ENCODE measurements around the gene ISOC2. TPM values are rescaled to one million over a fixed set of nuclear protein-coding genes. Genes with fewer than 3 reads are reported as not detected.
A peak's percentile ranks its signal among the peaks of the same experiment; 100 is the strongest.
"Not testable (repeated sequence)": the region's sequence is repeated elsewhere in the genome, so short reads cannot be mapped to it uniquely, and the experiment has no call there.

The ISOC2 gene
- total RNA-seq, 1 donor from 2014 or later = 196 TPM

DNA sequence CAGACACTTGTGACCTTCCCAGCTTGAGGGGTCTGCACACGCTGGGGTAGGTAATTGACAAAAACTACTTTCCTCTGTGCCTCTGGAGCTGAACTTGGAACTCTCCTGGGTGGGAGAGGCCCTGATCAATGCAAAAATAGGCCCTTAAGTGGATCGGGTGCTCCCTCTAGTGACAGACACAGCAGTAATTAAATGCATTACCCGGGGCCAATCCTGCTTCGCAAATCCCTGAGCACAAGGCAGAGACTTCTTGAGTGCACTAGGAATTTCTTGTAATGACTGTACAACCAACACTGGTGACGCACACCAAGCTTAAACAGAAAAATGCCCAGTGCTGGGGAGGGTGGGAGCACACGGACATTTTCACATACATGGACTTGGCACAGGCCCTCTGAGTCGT, 43.3 kb downstream of the ISOC2 start:
- DNase-seq (ENCODE audit: low read depth) = peak; percentile 77

DNA sequence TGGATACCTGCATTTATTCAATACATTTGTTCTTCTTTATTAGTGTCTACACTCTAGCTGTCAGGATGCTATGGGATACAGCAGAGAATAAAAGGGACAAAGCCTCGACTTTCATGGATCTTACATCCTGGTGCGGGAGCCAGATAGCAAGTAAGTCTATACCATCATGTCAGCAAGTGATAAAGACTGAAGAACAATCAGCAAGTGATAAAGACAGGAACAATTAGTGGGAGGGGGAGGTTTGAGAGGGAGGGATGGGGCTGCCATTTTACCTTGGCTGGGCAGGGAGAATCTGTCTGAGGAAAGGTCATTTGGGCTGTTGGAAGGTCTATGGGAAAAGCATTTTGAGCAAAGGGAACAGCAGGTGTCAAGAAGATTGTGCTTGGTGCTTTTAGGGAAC, 51.3 kb downstream of the ISOC2 start:
- DNase-seq (ENCODE audit: low read depth) = no peak

DNA sequence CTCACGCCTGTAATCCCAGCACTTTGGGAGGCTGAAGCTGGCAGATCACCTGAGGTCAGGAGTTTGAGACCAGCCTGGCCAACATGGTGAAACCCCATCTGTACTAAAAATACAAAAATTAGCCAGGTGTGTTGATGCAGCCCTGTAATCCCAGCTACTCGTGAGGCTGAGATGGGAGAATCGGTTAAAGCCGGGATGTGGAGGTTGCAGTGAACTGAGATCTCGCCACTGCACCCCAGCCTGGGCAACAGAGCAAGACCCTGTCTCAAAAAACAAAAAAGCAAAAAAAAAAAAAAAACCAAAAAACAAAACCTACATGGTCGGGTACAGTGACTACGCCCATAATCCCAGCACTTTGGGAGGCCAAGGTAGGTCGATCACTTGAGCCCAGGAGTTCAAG, 52.3 kb downstream of the ISOC2 start:
- not testable (repeated sequence) for DNase-seq (ENCODE audit: low read depth)

DNA sequence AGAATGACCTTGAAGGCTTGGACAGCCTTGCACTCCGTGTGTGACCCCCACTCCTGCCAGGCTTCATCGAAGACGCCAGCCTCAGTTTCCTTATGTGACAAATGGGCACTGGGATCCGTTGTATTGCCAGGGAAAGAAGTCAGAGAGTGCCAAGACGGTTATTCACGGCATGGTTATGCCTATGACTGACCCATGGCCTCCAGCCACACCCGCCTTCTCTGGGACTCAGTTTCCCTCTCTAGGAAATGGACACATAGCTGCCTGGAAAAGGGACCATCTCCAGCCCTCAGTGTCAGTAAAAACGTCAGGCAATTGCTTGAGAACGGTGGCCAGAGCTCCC, 52.9 kb downstream of the ISOC2 start:
- no peak for DNase-seq (ENCODE audit: low read depth)

DNA sequence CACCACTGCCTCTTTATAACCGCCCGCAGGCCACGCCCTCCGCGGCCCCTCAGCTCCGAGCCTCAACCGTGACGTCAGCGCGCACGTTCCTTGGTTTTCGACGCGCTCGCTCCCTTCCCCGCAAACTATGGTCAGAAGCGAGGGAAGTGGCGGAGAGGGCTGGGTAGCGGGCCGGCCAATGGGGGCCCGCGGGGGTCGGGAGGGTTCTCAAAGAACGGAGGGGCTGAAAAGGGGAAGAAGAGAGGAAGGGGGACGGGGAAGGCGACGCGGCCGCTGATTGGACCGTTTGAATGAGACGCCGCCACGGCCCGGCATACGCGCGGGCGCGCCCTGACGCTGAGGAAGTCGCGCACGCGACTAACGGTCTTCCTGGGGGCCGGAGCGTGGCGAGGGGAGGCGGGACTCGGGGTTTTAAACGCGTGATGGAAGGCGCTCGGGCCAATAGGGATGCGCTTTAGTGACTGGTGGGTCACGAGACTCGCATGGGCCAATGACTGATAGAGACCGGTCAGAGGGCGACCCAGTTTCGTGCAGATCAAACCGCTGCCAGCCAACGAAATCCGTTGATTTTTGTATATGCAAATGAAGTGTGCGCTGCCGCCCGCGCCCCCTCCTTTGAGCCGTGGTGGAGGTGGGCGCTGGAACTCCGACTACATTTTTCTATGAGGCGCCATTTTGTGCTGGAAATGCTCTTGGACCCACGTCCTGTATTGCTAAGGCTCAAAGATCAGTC, 53.5 kb downstream of the ISOC2 start:
- DNase-seq (ENCODE audit: low read depth) = peak; percentile 100

DNA sequence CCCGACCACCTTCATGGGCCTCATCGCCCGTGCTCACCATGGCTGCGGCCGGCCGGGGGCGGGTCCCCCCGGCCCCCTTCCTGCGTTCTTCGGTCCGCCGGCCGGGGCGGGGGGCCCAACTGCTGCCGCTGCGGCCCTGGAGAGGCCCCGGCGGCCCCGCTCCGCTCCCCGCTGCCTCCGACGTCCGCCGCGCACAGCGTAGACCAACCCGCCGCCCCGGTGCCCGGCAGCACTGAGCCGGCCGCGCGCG, 54.0 kb downstream of the ISOC2 start, which contains the start of gene UBE2S:
Gene UBE2S (minus strand): TSS at position 239 of the 250 bp plus-strand sequence. CDS start 199 bp downstream, at position 40.
- DNase-seq (ENCODE audit: low read depth) = not testable (repeated sequence)

DNA sequence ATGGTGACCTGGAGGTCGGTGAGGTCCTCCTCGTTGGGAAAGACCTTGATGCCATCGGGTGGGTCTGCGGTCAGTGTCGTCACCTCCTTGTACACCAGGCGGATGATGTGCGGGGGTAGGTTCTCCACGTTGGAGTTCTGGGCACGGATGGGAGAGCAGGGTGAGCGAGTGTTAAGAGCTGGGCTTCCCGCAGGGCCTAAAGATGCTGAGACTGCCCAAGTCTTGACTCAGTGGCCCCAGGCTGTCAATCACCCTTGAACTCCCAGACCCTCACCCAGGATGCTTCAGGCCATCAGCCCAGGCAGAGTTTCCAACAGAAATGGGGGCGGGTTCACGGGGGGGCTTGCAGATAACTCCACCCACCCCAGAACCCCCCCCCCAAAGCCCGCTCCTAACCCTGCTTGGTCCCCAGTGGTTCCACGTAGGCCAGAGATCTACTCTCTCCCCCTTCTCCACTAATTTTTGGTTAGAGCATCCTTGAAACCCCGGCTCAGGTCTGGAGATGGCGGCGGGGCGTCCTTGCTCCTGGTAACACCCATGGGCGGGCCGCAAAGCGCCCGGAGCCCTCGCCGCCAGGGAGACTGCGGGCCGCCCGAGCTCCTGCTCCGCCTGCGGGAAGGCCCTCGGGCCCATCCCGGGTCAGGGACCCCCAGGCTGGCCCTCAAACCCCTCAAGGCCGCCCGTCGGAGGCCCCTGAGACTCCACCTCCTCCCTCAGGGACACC, 54.5 kb downstream of the ISOC2 start:
- peak; percentile 30 for DNase-seq (ENCODE audit: low read depth)

DNA sequence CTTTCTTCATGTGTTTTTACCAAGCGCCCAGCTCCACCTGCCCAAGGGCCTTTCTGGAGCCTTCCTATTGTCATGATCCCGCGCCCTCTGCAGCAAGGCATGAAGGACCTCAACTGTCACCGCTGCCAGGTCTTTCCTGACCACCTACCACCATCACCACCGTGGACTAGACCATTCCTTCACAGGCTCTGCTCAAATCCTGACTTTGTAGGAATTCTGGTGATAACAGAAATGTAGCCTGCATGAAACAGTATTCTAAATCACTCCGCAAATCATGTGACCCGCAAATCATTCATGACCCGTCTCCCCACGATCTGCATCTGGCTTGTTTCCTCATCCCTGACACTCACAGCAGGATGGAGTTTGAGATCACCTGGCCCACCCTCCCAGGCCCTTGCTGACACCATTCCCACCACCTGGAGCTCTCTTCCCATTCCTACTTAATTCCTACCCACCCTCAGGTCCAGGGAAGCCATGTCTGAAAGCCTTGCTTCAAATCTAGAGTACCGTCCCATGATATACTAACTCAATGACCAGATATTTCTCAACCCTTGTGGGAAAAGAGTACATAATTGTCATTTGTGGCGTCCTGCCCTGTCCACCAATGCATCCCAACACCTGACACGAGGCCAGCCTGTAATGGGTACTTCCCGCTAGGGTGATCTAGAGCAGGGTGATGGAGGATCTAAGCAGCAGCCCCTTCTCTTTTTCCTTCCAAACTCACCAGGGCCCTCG, 55.2 kb downstream of the ISOC2 start:
- DNase-seq (ENCODE audit: low read depth) = no peak

DNA sequence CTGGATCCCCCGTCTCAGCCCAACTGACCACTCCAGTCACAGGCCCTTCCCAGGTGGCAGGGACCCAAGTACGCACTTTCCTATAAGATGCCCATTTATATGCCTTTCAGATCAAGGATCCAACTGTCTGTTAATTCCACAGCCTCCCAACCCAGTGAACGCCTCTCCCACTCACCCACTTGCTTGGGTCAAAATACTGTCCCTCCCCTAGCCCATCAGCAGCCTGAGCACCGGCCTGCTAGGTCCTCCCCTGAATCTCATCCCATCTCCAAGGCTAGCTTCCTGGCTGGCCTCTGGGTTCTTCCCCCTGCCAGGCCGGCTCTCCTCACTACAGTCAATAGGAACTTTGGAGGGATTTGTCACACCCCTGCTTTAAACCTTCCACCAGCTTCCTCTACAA, 55.8 kb downstream of the ISOC2 start:
- DNase-seq (ENCODE audit: low read depth) = no peak

Other genes with a start within 250 kb of the ISOC2 start
- 0.73 and 0.83 TPM in 2 replicates for gene TMEM86B, start 232.9 kb downstream of the ISOC2 start, total RNA-seq
- gene PPP6R1, start 202.6 kb downstream of the ISOC2 start, total RNA-seq = 64.6 and 68.0 TPM in 2 replicates
- gene HSPBP1, start 181.5 kb downstream of the ISOC2 start, total RNA-seq = 37.1 and 39.3 TPM in 2 replicates
- 5.5 and 12.2 TPM in 2 replicates for gene BRSK1, start 177.6 kb downstream of the ISOC2 start, total RNA-seq
- gene TMEM150B, start 136.3 kb downstream of the ISOC2 start, total RNA-seq = not detected in 2 replicates
- 17.3 and 28.9 TPM in 2 replicates for gene KMT5C, start 121.8 kb downstream of the ISOC2 start, total RNA-seq
- 0.24 TPM in 1 of 2 replicates, not detected in the other for gene COX6B2, start 106.9 kb downstream of the ISOC2 start, total RNA-seq
- gene GARIN5B, start 98.4 kb downstream of the ISOC2 start, total RNA-seq = not detected in 2 replicates
- 0.19 and 0.83 TPM in 2 replicates for gene IL11, start 91.2 kb downstream of the ISOC2 start, total RNA-seq
- gene TMEM190, start 84.8 kb downstream of the ISOC2 start, total RNA-seq = not detected in 2 replicates
- not detected in 2 replicates for gene TMEM238, start 77.3 kb downstream of the ISOC2 start, total RNA-seq
- 321 and 447 TPM in 2 replicates for gene RPL28, start 75.7 kb downstream of the ISOC2 start, total RNA-seq
- 39.8 and 54.9 TPM in 2 replicates for gene UBE2S, start 53.9 kb downstream of the ISOC2 start, total RNA-seq
- not detected in 2 replicates for gene SHISA7, start 18.3 kb downstream of the ISOC2 start, total RNA-seq
- not detected in 2 replicates for gene C19orf85, start 3.1 kb upstream of the ISOC2 start, total RNA-seq
- gene ZNF628, start 15.0 kb upstream of the ISOC2 start, total RNA-seq = 7.1 and 12.3 TPM in 2 replicates
- 24.7 and 26.4 TPM in 2 replicates for gene NAT14, start 23.5 kb upstream of the ISOC2 start, total RNA-seq
- gene SSC5D, start 26.8 kb upstream of the ISOC2 start, total RNA-seq = 1.2 and 2.1 TPM in 2 replicates
- 39.9 and 84.5 TPM in 2 replicates for gene SBK2, start 75.5 kb upstream of the ISOC2 start, total RNA-seq
- 1.4 and 5.1 TPM in 2 replicates for gene SBK3, start 83.9 kb upstream of the ISOC2 start, total RNA-seq
- 13.1 and 13.3 TPM in 2 replicates for gene ZNF579, start 119.2 kb upstream of the ISOC2 start, total RNA-seq
- gene FIZ1, start 137.9 kb upstream of the ISOC2 start, total RNA-seq = 5.3 and 9.1 TPM in 2 replicates
- gene ZNF524, start 138.6 kb upstream of the ISOC2 start, total RNA-seq = 21.9 and 29.8 TPM in 2 replicates
- 2.9 and 3.5 TPM in 2 replicates for gene ZNF865, start 144.0 kb upstream of the ISOC2 start, total RNA-seq
- 8.7 and 9.3 TPM in 2 replicates for gene ZNF784, start 162.9 kb upstream of the ISOC2 start, total RNA-seq
- gene ZNF580, start 179.4 kb upstream of the ISOC2 start, total RNA-seq = 10.2 and 14.7 TPM in 2 replicates
- gene ZNF581, start 182.0 kb upstream of the ISOC2 start, total RNA-seq = 11.4 and 13.2 TPM in 2 replicates
- 23.5 and 25.5 TPM in 2 replicates for gene CCDC106, start 186.6 kb upstream of the ISOC2 start, total RNA-seq
- 63.8 and 67.0 TPM in 2 replicates for gene U2AF2, start 193.4 kb upstream of the ISOC2 start, total RNA-seq
- 73.4 and 93.4 TPM in 2 replicates for gene EPN1, start 213.6 kb upstream of the ISOC2 start, total RNA-seq